Motor neuron (in vitro differentiated cells): ENCODE measurements around the gene NR3C2. TPM values are rescaled to one million over a fixed set of nuclear protein-coding genes. Genes with fewer than 3 reads are reported as not detected.

Experiments used
- ATAC-seq, 8 experiments: fragments of 200-7000 bp; cut with Tn5 transposase; replicated peaks in 6 of 8; 2 replicates each; pipeline ENCODE4 v1.8.0; 2021; ENCODE audit warnings: mild to moderate bottlenecking in 8 of 8, moderate library complexity in 8 of 8
- H3K27ac ChIP-seq, 2 donors: fragments of 250-450 bp; sonication (Bioruptor Pico); 2 replicates each; pipeline ENCODE4 v1.9.0; 2021; ENCODE audit warnings: antibody characterized with exemption in 2 of 2, mild to moderate bottlenecking in 2 of 2, moderate library complexity in 1 of 2
- H3K4me1 ChIP-seq, 2 donors: fragments of 250-450 bp; sonication (Bioruptor Pico); replicated peaks in 1 of 2; 2 replicates each; pipeline ENCODE4 v1.6.1; 2021; ENCODE audit warnings: antibody characterized with exemption in 2 of 2, mild to moderate bottlenecking in 2 of 2, moderate library complexity in 1 of 2
- H3K4me3 ChIP-seq, 5 donors: fragments of 250-450 bp; sonication (Bioruptor Pico); 2 replicates each; pipeline ENCODE4 v1.9.0; 2021; ENCODE audit warnings: antibody characterized with exemption in 5 of 5, mild to moderate bottlenecking in 5 of 5, moderate library complexity in 4 of 5
- WGBS, 10 experiments: fragments of 450-650 bp; shearing (Covaris generic); methylation state at CpG; one replicate each; pipeline ENCODE4 v1.0.0; 2022; 5-methylcytosine and 5-hydroxymethylcytosine counted together
- in situ Hi-C, 9 experiments: fragments of 400-800 bp; cut with MboI; loops; one replicate each; pipeline ENCODE4 v1.15.0; 2021; ENCODE audit warnings: low sequenced_read_pairs in 9 of 9, low pct_unique_long_range_greater_than_20kb in 2 of 9; ENCODE audit not compliant: unreplicated experiment in 9 of 9
- total RNA-seq, 8 experiments: library from RNA; unstranded; fragments of 300-600 nt; gene quantifications; 2 replicates each; pipeline versions ENCODE4 v1.2.3 to v1.2.4, GENCODE V29; 2022

NR3C2 gene
- total RNA-seq, 8 experiments from 2014 or later, result 0.25 to 8.3 (median 1.4) TPM

GRCh38 chr4:148376151-148376550 is 66.1 kb downstream of the NR3C2 start:
- no peak overlapping the region for H3K4me3 ChIP-seq
- H3K27ac ChIP-seq, result no peak overlapping the region
- 13 to 100% (median 77%) methylated on average over 2 to 3 of the region's 3 CpGs; no CpG with 5 or more reads in 1 of the 10 experiments for WGBS, 10 experiments
- in situ Hi-C loops, result no loop called here
- ATAC-seq, result peak in 1 of 8 experiments; percentile 54
- H3K4me1 ChIP-seq, result no peaks in the 10 kb centered on the region

GRCh38 chr4:148375584-148375983 is 66.6 kb downstream of the NR3C2 start:
- WGBS, 10 experiments, result 26 to 100% (median 87%) methylated on average over 1 to 3 of the region's 3 CpGs
- Histone ChIP-seq H3K4me3 (no peak overlapping the region), H3K27ac (no peak overlapping the region), H3K4me1 (no peaks in the 10 kb centered on the region)
- no peak for ATAC-seq
- in situ Hi-C loops, result no loop called here

GRCh38 chr4:148373093-148373492 is 69.1 kb downstream of the NR3C2 start:
- no peaks in the 10 kb centered on the region for H3K4me1 ChIP-seq
- no peak overlapping the region for H3K4me3 ChIP-seq
- in situ Hi-C loops, result no loop called here
- 40 to 100% (median 90%) methylated on average over 1 of the region's 1 CpG; no CpG with 5 or more reads in 3 of the 10 experiments for WGBS, 10 experiments
- H3K27ac ChIP-seq, result no peak overlapping the region
- ATAC-seq, result no peak

- ATAC-seq, result no peak
- 53 to 100% (median 79%) methylated on average over 1 to 3 of the region's 3 CpGs; no CpG with 5 or more reads in 4 of the 10 experiments for WGBS, 10 experiments
- Histone ChIP-seq H3K4me1 (no peaks in the 10 kb centered on the region), H3K27ac (no peak overlapping the region), H3K4me3 (no peak overlapping the region)
- in situ Hi-C loops, result no loop called here
Observed at GRCh38 chr4:148369919-148370318, 72.3 kb downstream of the NR3C2 start.

GRCh38 chr4:148367756-148368155 is 74.5 kb downstream of the NR3C2 start:
- 75 to 100% (median 87%) methylated on average over 1 to 4 of the region's 4 CpGs; no CpG with 5 or more reads in 1 of the 10 experiments for WGBS, 10 experiments
- Histone ChIP-seq H3K27ac (no peak overlapping the region), H3K4me1 (no peaks in the 10 kb centered on the region), H3K4me3 (no peak overlapping the region)
- in situ Hi-C loops, result no loop called here
- no peak for ATAC-seq

- no peak overlapping the region for H3K27ac ChIP-seq
- H3K4me3 ChIP-seq, result no peak overlapping the region
- in situ Hi-C loops, result no loop called here
- H3K4me1 ChIP-seq, result no peaks in the 10 kb centered on the region
- ATAC-seq, result no peak
Observed at GRCh38 chr4:148366251-148366650, 76.0 kb downstream of the NR3C2 start.

DNA sequence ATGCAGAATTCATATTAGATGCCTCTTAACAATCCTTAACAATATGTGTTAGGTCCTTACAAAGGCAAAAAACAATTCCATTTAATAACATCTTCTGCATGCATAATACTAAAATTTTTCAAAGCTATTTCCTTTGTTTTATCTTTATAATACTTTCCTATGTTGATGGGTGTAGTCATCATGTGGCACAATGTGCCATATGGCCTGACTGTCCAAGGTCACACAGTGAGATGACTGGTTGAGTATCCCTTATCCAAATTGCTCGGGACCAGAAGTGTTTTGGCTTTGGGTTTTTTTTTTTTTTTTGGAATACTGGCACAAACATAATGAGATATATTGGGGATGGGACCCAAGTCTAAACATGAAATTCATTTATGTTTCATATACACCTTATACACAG is 77.7 kb downstream of the NR3C2 start:
- Histone ChIP-seq H3K4me3 (no peak overlapping the region), H3K4me1 (no peaks in the 10 kb centered on the region), H3K27ac (no peak overlapping the region)
- no peak for ATAC-seq
- 0 to 100% (median 88%) methylated on average over 1 of the region's 1 CpG; no CpG with 5 or more reads in 5 of the 10 experiments for whole genome bisulfite sequencing, 10 experiments
- in situ Hi-C loops, result no loop called here

GRCh38 chr4:148359769-148360168 is 82.4 kb downstream of the NR3C2 start:
- no peak overlapping the region for H3K27ac ChIP-seq
- in situ Hi-C loops, result no loop called here
- no peak for ATAC-seq
- H3K4me3 ChIP-seq, result no peak overlapping the region
- 0 to 86% (median 36%) methylated on average over 1 of the region's 1 CpG; no CpG with 5 or more reads in 2 of the 10 experiments for WGBS, 10 experiments
- H3K4me1 ChIP-seq, result no peaks in the 10 kb centered on the region

DNA sequence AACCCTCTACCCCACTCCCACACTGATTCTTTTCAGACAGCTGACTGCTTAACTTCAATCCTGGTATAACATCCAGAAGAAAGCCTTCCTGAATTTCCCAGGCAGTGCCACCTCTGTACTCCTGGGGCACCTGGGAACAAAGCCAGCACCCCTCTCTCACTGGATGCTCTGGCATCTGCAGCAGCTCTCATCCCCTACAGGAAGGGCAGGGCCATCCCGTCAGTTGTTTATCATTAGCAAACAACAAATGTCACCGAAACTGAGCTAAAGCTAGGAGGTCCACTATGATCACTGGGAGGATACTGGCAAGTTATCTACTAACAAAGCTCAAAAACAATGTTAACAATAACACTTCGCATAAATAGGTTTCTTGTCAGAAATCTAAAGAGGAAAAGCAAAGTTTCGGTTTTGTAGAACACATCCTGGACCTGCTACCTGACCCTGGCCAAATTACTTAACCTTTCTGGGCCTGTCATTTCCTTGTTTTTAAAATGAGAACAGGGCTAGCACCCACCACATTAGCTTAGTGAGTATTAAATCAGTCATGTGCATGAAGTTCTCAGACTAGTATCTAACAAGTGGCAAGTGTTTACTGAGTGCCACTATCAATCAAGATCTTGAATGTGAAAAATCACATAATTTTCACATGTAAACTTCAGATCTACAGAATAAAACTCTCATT is 86.6 kb downstream of the NR3C2 start:
- Histone ChIP-seq H3K4me3 (no peak overlapping the region), H3K27ac (no peak overlapping the region), H3K4me1 (no peaks in the 10 kb centered on the region)
- in situ Hi-C loops, result no loop called here
- ATAC-seq, result peak in 2 of 8 experiments; percentile 22 to 41
- WGBS, 10 experiments, result 17 to 86% (median 74%) methylated on average over 1 to 4 of the region's 4 CpGs; no CpG with 5 or more reads in 4 of the 10 experiments

- Histone ChIP-seq H3K27ac (no peak overlapping the region), H3K4me3 (no peak overlapping the region), H3K4me1 (no peaks in the 10 kb centered on the region)
- 75 to 100% (median 94%) methylated on average over 2 to 4 of the region's 4 CpGs for WGBS, 10 experiments
- no peak for ATAC-seq
- in situ Hi-C loops, result no loop called here
Observed at GRCh38 chr4:148354186-148354585, 88.0 kb downstream of the NR3C2 start.

DNA sequence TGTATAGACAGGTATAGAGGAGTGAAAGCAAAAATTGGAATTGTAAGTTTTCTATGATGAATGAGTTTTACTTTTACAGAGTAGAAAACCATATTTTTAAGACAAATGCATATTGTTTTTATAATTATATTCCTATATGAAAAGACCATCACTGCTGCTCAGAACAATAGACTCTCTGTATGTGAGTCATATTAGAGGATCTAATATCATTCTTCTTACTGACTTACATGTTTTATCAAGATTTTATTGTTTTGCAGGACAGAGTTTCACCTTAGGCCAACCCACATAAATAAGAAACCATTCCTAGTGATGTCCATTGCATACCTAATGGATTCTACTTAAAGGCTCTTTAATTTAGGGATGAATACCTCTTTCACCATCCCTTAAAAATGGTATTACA is 88.6 kb downstream of the NR3C2 start:
- Histone ChIP-seq H3K4me3 (no peak overlapping the region), H3K27ac (no peak overlapping the region), H3K4me1 (no peaks in the 10 kb centered on the region)
- ATAC-seq, result no peak
- in situ Hi-C loops, result no loop called here

DNA sequence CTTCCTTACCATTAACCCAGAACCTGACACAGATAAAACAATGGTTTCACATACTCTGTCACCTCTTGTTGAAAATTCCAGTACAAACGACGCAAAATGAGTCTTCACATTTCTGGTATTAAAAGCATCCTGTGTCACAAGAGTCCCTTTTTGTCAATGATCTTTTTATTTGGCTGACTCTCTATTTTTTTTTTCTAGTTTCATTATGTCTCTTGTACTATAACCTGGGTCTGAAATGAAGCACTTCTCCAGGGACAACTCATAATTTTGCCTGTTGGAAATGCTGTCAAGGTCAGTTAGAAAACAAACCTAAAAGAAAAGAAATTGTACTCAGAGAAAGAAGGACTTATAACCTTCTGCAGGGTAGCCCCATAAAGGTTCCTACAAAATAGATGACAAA is 93.1 kb downstream of the NR3C2 start:
- H3K4me3 ChIP-seq, result no peak overlapping the region
- no peak overlapping the region for H3K27ac ChIP-seq
- in situ Hi-C loops, result no loop called here
- ATAC-seq, result no peak
- H3K4me1 ChIP-seq, result no peaks in the 10 kb centered on the region
- WGBS, 10 experiments, result 44 to 89% (median 77%) methylated on average over 2 of the region's 2 CpGs; no CpG with 5 or more reads in 5 of the 10 experiments

- no peak overlapping the region for H3K27ac ChIP-seq
- in situ Hi-C loops, result no loop called here
- H3K4me3 ChIP-seq, result no peak overlapping the region
- H3K4me1 ChIP-seq, result no peaks in the 10 kb centered on the region
- ATAC-seq, result no peak
- WGBS, 10 experiments, result 46 to 100% (median 90%) methylated on average over 2 of the region's 2 CpGs; no CpG with 5 or more reads in 2 of the 10 experiments
Observed at GRCh38 chr4:148346657-148347056, 95.6 kb downstream of the NR3C2 start.

- no peak overlapping the region for H3K27ac ChIP-seq
- in situ Hi-C loops, result no loop called here
- H3K4me1 ChIP-seq, result no peaks in the 10 kb centered on the region
- no peak overlapping the region for H3K4me3 ChIP-seq
- ATAC-seq, result no peak
- 19 to 96% (median 74%) methylated on average over 2 to 5 of the region's 5 CpGs; no CpG with 5 or more reads in 1 of the 10 experiments for WGBS, 10 experiments
Observed at GRCh38 chr4:148345509-148345908, 96.7 kb downstream of the NR3C2 start.
